Mucosa of descending colon (tissue), 3 donors: Measurements from ENCODE around the gene TUBB6. TPM values are rescaled to one million over a fixed set of nuclear protein-coding genes. Genes with fewer than 3 reads are reported as not detected.
A peak's percentile ranks its signal among the peaks of the same experiment; 100 is the strongest.

Experiments used
- ATAC-seq: fragments of 200-7000 bp; cut with Tn5 transposase; one replicate; pipeline ENCODE4 v1.9.1; 2020; ENCODE audit warnings: mild to moderate bottlenecking, moderate library complexity
- DNase-seq, 3 donors: peaks; one replicate each; pipeline ENCODE4 v3.0.0-alpha.2; 2020
- H3K36me3 ChIP-seq: fragments of 200-600 bp; one replicate; pipeline ENCODE4 v1.8.0; 2021; ENCODE audit warnings: low read depth, mild to moderate bottlenecking
- H3K4me1 ChIP-seq: fragments of 200-600 bp; one replicate; pipeline ENCODE4 v1.8.0; 2021; ENCODE audit warnings: low read depth, mild to moderate bottlenecking
- H3K4me3 ChIP-seq: fragments of 200-600 bp; one replicate; pipeline ENCODE4 v1.8.0; 2021; ENCODE audit warnings: mild to moderate bottlenecking
- H3K9me3 ChIP-seq: fragments of 200-600 bp; one replicate; pipeline ENCODE4 v1.8.0; 2021; ENCODE audit warnings: mild to moderate bottlenecking
- intact Hi-C, 2 donors: fragments of 100-400 bp; cut with DNase I in 1 of 2; cut with micrococcal nuclease in 1 of 2; formaldehyde crosslinking; loops; one replicate each; pipeline versions ENCODE4 v1.11.0 to v1.11.1; 2022; cut with DNase I, micrococcal nuclease
- total RNA-seq, 3 donors: library from RNA; stranded (reverse); fragmentation: NEBNext Ultra II Directional in 2 of 3; extraction: Animal tissue kit (Norgen Biotek cat#: 25700) in 2 of 3; gene quantifications; one replicate each; pipeline versions ENCODE4 v1.2.1 to v1.2.4, GENCODE V29; 2021 to 2023
- TF ChIP-seq, protein P1 (sequence below): fragments of 200-600 bp; IDR thresholded peaks from one replicate; pipeline ENCODE4 v1.8.0; 2022; ENCODE audit warnings: antibody characterized with exemption, mild to moderate bottlenecking
- donor health status: DM: no; HTN: no; CAD: no; lungs with moderate emphysema.
- donor health status: DM: no; HTN: no; CAD: no.
- donor health status: DM: no; HTN: yes; CAD: no.

Gene TUBB6
- total RNA-seq, 3 donors from 2014 or later: 9.2 to 116 (median 32.9) TPM

DNA sequence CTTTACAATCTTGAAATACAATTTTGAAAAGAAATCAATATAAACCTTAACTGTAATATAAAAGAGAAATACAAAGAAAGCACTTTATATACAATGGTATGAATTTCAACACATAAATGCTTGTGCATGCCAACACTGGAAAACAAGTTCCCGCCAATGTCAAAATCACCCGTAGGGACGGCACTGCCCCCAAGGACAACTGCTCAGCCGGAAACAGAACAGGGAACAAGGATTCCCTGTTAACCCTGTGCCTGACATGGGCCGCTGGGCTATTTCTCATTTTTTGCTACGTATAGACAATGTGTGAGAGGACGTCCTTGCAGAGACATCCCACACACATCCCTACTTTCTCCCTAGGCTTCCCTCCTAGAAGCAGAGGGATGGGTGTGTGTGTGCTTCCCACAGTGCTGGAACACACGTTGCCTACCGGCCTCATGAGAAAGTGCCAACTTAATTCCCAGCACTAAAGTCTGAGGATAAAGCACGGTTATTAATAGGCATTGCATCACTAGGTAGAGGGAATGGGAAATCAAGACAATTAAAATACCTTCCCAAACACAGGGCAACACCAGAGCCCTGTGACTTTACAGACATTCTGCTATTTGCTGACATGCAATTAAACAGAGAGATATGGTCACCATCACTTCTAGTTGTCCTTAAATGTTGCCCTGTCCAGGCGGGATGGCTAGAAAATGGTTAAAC is 54.6 kb downstream of the TUBB6 start:
- Histone ChIP-seq H3K36me3 (peaks cover 5% of the 10 kb centered on the region), H3K9me3 (no peaks in the 10 kb centered on the region), H3K4me1 (no peaks in the 10 kb centered on the region), H3K4me3 (no peak overlapping the region)
- TF ChIP-seq, protein P1, sequence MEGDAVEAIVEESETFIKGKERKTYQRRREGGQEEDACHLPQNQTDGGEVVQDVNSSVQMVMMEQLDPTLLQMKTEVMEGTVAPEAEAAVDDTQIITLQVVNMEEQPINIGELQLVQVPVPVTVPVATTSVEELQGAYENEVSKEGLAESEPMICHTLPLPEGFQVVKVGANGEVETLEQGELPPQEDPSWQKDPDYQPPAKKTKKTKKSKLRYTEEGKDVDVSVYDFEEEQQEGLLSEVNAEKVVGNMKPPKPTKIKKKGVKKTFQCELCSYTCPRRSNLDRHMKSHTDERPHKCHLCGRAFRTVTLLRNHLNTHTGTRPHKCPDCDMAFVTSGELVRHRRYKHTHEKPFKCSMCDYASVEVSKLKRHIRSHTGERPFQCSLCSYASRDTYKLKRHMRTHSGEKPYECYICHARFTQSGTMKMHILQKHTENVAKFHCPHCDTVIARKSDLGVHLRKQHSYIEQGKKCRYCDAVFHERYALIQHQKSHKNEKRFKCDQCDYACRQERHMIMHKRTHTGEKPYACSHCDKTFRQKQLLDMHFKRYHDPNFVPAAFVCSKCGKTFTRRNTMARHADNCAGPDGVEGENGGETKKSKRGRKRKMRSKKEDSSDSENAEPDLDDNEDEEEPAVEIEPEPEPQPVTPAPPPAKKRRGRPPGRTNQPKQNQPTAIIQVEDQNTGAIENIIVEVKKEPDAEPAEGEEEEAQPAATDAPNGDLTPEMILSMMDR: no peak
- no peak for DNase-seq
- intact Hi-C loops: no loop called here
- ATAC-seq: no peak

DNA sequence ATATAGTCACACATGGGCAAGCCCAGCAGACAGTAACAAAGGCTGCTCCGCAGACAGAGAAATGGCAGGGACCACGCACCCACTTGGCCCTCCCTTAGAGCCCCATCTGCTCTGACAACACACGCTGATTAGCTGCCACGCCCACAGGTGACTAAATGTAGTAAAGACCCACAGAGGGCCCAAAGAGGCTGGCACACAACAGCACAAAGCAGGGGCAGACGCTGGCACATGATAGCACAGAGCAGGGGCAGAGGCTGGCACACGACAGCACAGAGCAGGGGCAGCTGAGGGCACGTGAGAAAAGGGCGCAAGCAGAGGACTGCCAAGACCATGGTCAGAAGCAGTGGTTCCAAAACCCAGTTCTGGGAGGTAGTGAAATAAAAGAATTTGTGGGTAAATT is 58.3 kb downstream of the TUBB6 start:
- Histone ChIP-seq H3K36me3 (no peaks in the 10 kb centered on the region), H3K4me3 (no peak overlapping the region), H3K9me3 (no peaks in the 10 kb centered on the region), H3K4me1 (peaks cover 3% of the 10 kb centered on the region)
- peak; percentile 51 for ATAC-seq
- TF ChIP-seq, protein P1: no peak
- no peak for DNase-seq
- intact Hi-C loops: no loop called here

DNA sequence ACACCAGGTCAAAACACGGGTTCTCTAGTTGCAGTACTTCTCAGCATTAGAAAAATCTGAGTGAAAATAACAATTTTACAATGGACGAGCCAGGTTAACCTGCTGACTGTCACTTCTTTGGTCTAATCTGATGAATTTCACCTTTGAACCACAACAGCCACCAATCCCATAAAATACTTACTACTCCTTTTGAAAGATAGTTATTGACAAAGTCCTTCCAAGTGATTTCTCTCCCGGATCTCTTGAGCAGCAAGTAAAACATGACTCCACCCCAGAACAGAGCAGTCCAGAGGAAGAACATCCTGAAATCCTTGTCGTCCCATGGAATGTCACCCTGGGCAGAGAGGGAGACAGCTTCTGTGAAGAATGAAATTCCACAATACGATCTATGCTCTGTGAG is 58.7 kb downstream of the TUBB6 start:
- Histone ChIP-seq H3K4me1 (peaks cover 4% of the 10 kb centered on the region), H3K36me3 (no peaks in the 10 kb centered on the region), H3K9me3 (no peaks in the 10 kb centered on the region), H3K4me3 (no peak overlapping the region)
- ATAC-seq (peak; percentile 67), DNase-seq (no peak)
- intact Hi-C loops: no loop called here
- TF ChIP-seq, protein P1: no peak

DNA sequence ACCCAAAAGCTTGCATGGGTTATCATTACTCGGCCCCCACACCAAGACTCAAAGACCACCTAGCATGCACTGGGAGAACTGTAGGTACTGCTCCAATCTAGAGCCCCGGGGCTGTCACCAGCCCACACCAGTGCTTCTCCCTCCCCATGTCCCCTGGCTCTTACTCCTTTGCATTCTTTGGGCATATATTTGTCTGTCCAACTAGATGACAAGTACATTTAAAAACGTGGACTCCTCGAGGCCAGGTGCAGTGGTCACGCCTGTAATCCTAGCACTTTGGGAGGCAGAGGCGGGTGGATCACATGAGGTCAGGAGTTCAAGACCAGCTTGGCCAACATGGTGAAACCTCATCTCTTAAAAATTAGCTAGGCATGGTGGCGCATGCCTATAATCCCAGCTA is 61.2 kb downstream of the TUBB6 start:
- Histone ChIP-seq H3K4me1 (peaks cover 25% of the 10 kb centered on the region), H3K36me3 (no peaks in the 10 kb centered on the region), H3K9me3 (no peaks in the 10 kb centered on the region), H3K4me3 (no peak overlapping the region)
- ATAC-seq (no peak), DNase-seq (no peak)
- TF ChIP-seq, protein P1: no peak
- intact Hi-C loops: no loop called here

DNA sequence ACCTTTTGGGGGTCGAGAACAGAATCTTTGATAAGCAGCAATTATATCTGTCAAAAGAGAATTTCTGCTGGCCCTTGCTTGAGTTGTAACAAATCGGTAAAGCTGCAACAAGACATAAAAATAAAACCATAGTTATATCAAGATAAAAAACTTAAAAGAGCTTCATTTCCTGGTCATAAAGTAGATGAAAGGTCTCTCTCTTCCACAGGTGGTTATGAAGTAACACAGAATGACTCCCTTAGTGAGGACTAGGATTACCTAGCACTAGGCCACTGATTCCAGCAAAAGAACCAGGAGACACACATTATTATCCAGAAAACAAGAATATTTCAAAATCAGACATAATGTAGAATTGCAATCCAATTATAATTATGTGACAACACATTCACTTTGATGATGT is 63.5 kb downstream of the TUBB6 start:
- TF ChIP-seq, protein P1: no peak
- Histone ChIP-seq H3K4me3 (no peak overlapping the region), H3K36me3 (no peaks in the 10 kb centered on the region), H3K4me1 (peaks cover 36% of the 10 kb centered on the region), H3K9me3 (no peaks in the 10 kb centered on the region)
- DNase-seq: no peak
- intact Hi-C loops: no loop called here
- peak; percentile 60 for ATAC-seq

DNA sequence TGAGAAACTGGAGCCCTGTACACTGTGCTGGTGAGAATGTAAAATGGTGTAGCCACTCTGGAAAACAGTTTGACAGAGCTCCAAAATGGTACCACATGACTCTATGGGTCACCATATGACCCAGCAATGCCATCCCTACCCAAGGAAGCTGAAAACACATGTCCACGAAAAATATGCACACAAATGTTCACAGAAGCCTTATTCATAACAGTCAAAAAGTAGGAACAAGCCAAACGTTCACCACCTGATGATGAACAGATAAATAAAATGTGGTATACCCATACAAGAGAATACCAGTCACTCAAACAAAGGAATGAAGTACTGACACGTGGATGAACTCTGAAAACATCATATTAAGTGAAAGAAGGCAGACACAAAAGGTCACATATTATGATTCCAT is 64.4 kb downstream of the TUBB6 start:
- intact Hi-C loops: no loop called here
- DNase-seq (no peak), ATAC-seq (no peak)
- no peaks in the 10 kb centered on the region for H3K36me3 ChIP-seq
- no peaks in the 10 kb centered on the region for H3K9me3 ChIP-seq
- H3K4me1 ChIP-seq: peaks cover 36% of the 10 kb centered on the region
- H3K4me3 ChIP-seq: no peak overlapping the region
- TF ChIP-seq, protein P1: no peak
